ENCODE data around the gene FARP1. TPM values are rescaled to one million over a fixed set of nuclear protein-coding genes. Genes with fewer than 3 reads are reported as not detected.

The FARP1 gene
- polyA plus RNA-seq, 1 of the 3 experiments (the other 2 are of a cell fraction) = 12.0 TPM

DNA sequence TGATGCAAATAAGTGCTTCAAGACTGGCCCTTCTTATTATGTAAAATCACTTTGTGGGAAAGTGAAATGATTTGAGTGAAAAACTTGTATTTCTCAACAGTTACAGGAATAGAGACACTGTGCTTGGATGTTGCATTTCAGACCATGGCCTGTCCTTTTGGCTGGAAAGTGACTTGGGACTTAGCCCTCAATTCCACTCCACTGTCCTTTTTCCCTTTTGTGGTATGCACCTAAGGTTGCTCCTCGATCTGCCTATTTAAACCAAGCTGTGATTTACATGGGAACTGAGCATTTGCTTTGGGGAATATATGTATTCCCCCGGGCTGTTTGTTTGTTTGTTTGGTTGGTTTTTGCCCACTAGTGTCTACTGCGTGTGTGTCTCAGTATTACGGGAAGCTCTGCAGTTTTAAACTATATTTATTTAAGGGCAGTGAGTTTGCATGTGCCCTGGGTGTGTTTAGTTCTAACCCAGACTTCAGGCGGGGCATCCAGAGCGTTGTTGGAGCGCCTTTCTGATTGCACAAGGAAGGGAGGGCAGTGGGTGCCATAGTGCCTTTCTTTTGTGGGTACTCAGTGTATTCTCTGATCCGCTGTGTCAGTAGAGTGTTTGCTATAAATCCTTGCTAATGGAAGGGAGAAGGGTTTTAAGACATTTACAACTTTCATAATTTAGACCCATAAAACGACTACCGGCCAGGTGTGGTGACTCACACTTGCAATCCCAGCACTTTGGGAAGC, 52.3 kb downstream of the FARP1 start (continued):
- TF ChIP-seq, protein P1, sequence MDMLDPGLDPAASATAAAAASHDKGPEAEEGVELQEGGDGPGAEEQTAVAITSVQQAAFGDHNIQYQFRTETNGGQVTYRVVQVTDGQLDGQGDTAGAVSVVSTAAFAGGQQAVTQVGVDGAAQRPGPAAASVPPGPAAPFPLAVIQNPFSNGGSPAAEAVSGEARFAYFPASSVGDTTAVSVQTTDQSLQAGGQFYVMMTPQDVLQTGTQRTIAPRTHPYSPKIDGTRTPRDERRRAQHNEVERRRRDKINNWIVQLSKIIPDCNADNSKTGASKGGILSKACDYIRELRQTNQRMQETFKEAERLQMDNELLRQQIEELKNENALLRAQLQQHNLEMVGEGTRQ (IDR thresholded peaks at IDR 0.05; ENCODE audit: borderline replicate concordance, low read depth, low read length) = no peak
- no peak for TF ChIP-seq MEF2A (IDR thresholded peaks at IDR 0.05; ENCODE audit: borderline replicate concordance, low read depth)

DNA sequence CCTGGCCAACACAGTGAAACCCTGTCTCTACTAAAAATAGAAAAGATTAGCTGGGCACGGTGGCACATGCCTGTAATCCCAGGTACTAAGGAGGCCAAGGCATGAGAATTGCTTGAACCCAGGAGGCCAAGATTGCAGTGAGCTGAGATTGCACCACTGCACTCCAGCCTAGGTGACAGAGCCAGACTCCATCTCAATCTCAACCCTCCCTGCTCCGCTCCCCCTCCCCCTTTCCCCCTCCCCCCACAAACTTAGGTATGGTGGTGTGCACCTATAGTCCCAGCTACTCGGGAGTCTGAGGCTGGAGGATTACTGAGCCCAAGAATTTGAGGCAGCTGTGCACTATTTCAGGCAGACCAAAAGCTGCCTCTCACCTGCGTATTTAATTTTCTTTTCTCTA, 55.8 kb downstream of the FARP1 start:
- H3K79me2 ChIP-seq (ENCODE audit: insufficient read depth) = peaks cover 45% of the 10 kb centered on the region
- H3F3A ChIP-seq (replicated peaks; ENCODE audit: insufficient read depth) = no peaks in the 10 kb centered on the region
- no peak overlapping the region for H3K4me3 ChIP-seq (ENCODE audit: low read depth in 2 of 2, low read length in 1 of 2)
- TF ChIP-seq, protein P2, sequence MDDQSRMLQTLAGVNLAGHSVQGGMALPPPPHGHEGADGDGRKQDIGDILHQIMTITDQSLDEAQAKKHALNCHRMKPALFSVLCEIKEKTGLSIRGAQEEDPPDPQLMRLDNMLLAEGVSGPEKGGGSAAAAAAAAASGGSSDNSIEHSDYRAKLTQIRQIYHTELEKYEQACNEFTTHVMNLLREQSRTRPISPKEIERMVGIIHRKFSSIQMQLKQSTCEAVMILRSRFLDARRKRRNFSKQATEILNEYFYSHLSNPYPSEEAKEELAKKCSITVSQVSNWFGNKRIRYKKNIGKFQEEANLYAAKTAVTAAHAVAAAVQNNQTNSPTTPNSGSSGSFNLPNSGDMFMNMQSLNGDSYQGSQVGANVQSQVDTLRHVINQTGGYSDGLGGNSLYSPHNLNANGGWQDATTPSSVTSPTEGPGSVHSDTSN (IDR thresholded peaks at IDR 0.05) = no peak
- TF ChIP-seq TEAD4 (IDR thresholded peaks at IDR 0.05; ENCODE audit: borderline replicate concordance, insufficient read depth) (no peak), GATA2 (CRISPR knock-in tag; IDR thresholded peaks at IDR 0.05) (no peak), TAF1 (IDR thresholded peaks at IDR 0.05; ENCODE audit: borderline replicate concordance, low read depth, low read length) (no peak), JUND (IDR thresholded peaks at IDR 0.05) (no peak), FOXM1 (IDR thresholded peaks at IDR 0.05; ENCODE audit: low read depth) (no peak), RAD21 (IDR thresholded peaks at IDR 0.05; ENCODE audit: low read length) (no peak), MXI1 (IDR thresholded peaks at IDR 0.05; ENCODE audit: low read depth, low read length) (no peak)
- TF ChIP-seq, protein P3, sequence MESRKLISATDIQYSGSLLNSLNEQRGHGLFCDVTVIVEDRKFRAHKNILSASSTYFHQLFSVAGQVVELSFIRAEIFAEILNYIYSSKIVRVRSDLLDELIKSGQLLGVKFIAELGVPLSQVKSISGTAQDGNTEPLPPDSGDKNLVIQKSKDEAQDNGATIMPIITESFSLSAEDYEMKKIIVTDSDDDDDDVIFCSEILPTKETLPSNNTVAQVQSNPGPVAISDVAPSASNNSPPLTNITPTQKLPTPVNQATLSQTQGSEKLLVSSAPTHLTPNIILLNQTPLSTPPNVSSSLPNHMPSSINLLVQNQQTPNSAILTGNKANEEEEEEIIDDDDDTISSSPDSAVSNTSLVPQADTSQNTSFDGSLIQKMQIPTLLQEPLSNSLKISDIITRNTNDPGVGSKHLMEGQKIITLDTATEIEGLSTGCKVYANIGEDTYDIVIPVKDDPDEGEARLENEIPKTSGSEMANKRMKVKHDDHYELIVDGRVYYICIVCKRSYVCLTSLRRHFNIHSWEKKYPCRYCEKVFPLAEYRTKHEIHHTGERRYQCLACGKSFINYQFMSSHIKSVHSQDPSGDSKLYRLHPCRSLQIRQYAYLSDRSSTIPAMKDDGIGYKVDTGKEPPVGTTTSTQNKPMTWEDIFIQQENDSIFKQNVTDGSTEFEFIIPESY (IDR thresholded peaks at IDR 0.05; ENCODE audit: borderline replicate concordance, low read depth) = no peak
- TF ChIP-seq, protein P4, sequence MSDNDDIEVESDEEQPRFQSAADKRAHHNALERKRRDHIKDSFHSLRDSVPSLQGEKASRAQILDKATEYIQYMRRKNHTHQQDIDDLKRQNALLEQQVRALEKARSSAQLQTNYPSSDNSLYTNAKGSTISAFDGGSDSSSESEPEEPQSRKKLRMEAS (IDR thresholded peaks at IDR 0.05; ENCODE audit: low read depth) = no peak
- TF ChIP-seq, protein P1 (IDR thresholded peaks at IDR 0.05; ENCODE audit: borderline replicate concordance, low read depth, low read length) = no peak
- TF ChIP-seq, protein P5, sequence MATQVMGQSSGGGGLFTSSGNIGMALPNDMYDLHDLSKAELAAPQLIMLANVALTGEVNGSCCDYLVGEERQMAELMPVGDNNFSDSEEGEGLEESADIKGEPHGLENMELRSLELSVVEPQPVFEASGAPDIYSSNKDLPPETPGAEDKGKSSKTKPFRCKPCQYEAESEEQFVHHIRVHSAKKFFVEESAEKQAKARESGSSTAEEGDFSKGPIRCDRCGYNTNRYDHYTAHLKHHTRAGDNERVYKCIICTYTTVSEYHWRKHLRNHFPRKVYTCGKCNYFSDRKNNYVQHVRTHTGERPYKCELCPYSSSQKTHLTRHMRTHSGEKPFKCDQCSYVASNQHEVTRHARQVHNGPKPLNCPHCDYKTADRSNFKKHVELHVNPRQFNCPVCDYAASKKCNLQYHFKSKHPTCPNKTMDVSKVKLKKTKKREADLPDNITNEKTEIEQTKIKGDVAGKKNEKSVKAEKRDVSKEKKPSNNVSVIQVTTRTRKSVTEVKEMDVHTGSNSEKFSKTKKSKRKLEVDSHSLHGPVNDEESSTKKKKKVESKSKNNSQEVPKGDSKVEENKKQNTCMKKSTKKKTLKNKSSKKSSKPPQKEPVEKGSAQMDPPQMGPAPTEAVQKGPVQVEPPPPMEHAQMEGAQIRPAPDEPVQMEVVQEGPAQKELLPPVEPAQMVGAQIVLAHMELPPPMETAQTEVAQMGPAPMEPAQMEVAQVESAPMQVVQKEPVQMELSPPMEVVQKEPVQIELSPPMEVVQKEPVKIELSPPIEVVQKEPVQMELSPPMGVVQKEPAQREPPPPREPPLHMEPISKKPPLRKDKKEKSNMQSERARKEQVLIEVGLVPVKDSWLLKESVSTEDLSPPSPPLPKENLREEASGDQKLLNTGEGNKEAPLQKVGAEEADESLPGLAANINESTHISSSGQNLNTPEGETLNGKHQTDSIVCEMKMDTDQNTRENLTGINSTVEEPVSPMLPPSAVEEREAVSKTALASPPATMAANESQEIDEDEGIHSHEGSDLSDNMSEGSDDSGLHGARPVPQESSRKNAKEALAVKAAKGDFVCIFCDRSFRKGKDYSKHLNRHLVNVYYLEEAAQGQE (IDR thresholded peaks at IDR 0.05; ENCODE audit: low read depth, low read length) = no peak
- CTCF ChIA-PET = no interaction called here
- no peaks in the 10 kb centered on the region for H3K27me3 ChIP-seq (ENCODE audit: insufficient read depth)
- peaks cover 0 to 5% of the 10 kb centered on the region in 2 experiments for H3K36me3 ChIP-seq (replicated peaks in 1 of 2; ENCODE audit: control insufficient read depth in 1 of 2, insufficient read depth in 2 of 2, low read length in 1 of 2)
- H2AFZ ChIP-seq (ENCODE audit: low read depth) = no peak overlapping the region
- 98% methylated on average over 4 of the region's 4 CpGs for WGBS (ENCODE audit: low lambda C conversion rate)
- POLR2A ChIA-PET = no interaction called here
- no peak for DNase-seq
- no peaks in the 10 kb centered on the region for H3K9me3 ChIP-seq
- no peaks in the 10 kb centered on the region for H4K20me1 ChIP-seq (ENCODE audit: insufficient read depth)
- H3K9me2 ChIP-seq = no peaks in the 10 kb centered on the region
- no peaks in the 10 kb centered on the region; a peak in 1 of 4 replicates for H3K4me1 ChIP-seq (ENCODE audit: control insufficient read depth in 1 of 2, insufficient read depth in 2 of 2, low read depth in 1 of 2, low read length in 1 of 2)
- no peak overlapping the region for H3K27ac ChIP-seq (ENCODE audit: low read depth in 2 of 2, low read length in 1 of 2)
- no peak overlapping the region for H3K9ac ChIP-seq
- no peak overlapping the region for H3K4me2 ChIP-seq
